DND-41 (cell line): Measurements from ENCODE around the gene PTMS.
A peak's percentile ranks its signal among the peaks of the same experiment; 100 is the strongest.

Experiments used
- ATAC-seq: fragments of 200-7000 bp; cut with Tn5 transposase; 3 replicates; pipeline ENCODE4 v1.9.1; 2021; ENCODE audit warnings: low read depth; ENCODE audit not compliant: insufficient read depth
- DNase-seq: peaks from one replicate; pipeline ENCODE4 v3.0.0-alpha.2; 2020
- H2AFZ ChIP-seq: 2 replicates; pipeline ENCODE4 v1.6.0; 2012; ENCODE audit warnings: low read depth, low read length
- H3K27ac ChIP-seq: 2 replicates; pipeline ENCODE4 v1.5.1; 2012; ENCODE audit warnings: low read length, inconsistent platforms
- H3K27me3 ChIP-seq: fragments of 200-600 bp; sonication (generic); 2 replicates; pipeline ENCODE4 v1.6.0; 2012; ENCODE audit warnings: low read length, mild to moderate bottlenecking, inconsistent platforms; ENCODE audit not compliant: insufficient read depth, poor library complexity
- H3K36me3 ChIP-seq: 2 replicates; pipeline ENCODE4 v1.5.1; 2012; ENCODE audit warnings: low read length, inconsistent platforms; ENCODE audit not compliant: insufficient read depth
- H3K4me1 ChIP-seq: 2 replicates; pipeline ENCODE4 v1.5.1; 2012; ENCODE audit warnings: mild to moderate bottlenecking, low read length; ENCODE audit not compliant: insufficient read depth
- H3K4me2 ChIP-seq: 2 replicates; pipeline ENCODE4 v1.6.0; 2012; ENCODE audit warnings: mild to moderate bottlenecking, moderate library complexity, low read length, inconsistent platforms; ENCODE audit not compliant: insufficient read depth
- H3K4me3 ChIP-seq, 2 experiments: fragments of 200-600 bp in 1 of 2; shearing (Covaris generic) in 1 of 2; 2 replicates each; pipeline ENCODE4 v1.5.1; 2012 to 2016; ENCODE audit warnings: inconsistent platforms in 2 of 2, low read length in 2 of 2, mild to moderate bottlenecking in 2 of 2, low read depth in 1 of 2, moderate library complexity in 1 of 2
- H3K79me2 ChIP-seq: 2 replicates; pipeline ENCODE4 v1.6.0; 2012; ENCODE audit warnings: low read length, inconsistent platforms; ENCODE audit not compliant: insufficient read depth
- H3K9ac ChIP-seq: 2 replicates; pipeline ENCODE4 v1.6.0; 2012; ENCODE audit warnings: low read depth, mild to moderate bottlenecking, inconsistent platforms, low read length, moderate library complexity
- H3K9me3 ChIP-seq: 2 replicates; pipeline ENCODE4 v1.5.1; 2012; ENCODE audit warnings: low read length, moderate library complexity, mild to moderate bottlenecking, inconsistent platforms; ENCODE audit not compliant: insufficient read depth, severe bottlenecking
- H4K20me1 ChIP-seq: 2 replicates; pipeline ENCODE4 v1.6.0; 2012; ENCODE audit warnings: low read length; ENCODE audit not compliant: insufficient read depth
- EZH2 ChIP-seq: IDR thresholded peaks from 3 replicates; pipeline ENCODE4 v1.6.1; 2012; ENCODE audit warnings: borderline replicate concordance, low read depth, mild to moderate bottlenecking, moderate library complexity, low read length, inconsistent platforms; ENCODE audit not compliant: severe bottlenecking
- TF ChIP-seq, protein P1 (sequence below): IDR thresholded peaks from 2 replicates; pipeline ENCODE4 v1.5.1; 2012; ENCODE audit warnings: borderline replicate concordance, low read length, moderate library complexity, mild to moderate bottlenecking; ENCODE audit not compliant: poor library complexity, severe bottlenecking; ENCODE audit errors: extremely low read depth

The PTMS gene

DNA sequence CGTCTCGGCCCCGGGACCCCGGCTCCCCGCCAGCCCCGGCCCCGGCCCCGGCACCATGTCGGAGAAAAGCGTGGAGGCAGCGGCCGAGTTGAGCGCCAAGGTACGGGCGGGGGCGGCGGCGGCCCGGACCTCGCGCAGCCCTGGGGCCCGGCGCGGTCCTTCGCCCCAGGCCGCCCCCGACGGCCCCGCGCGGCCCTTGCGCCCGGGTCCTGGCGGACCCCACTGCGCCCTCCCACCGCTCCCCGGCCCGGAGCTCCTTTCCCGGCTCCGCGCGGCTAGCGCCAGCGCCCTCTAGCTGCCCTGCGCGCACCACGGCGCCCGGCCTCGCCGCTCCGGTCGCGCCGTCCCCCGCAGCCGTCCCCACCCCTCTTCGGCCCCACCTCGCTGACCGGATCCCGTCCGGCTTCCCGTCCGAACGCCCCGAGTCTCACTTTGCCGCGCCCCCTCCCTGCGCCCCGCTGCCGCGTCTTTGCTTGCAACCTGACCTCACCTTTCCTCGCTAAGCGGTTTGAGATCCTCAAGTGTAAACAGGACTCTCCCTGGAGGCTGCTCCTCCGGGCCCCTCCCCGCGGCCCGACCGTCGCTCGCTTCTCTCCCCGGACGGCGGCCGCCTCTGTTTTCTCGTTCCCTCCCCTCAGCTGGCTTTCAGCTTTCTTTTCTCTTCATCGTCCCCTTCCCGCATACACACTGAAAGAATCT, 637 bp downstream of the PTMS start:
- Histone ChIP-seq H3K27ac (no peak overlapping the region), H3K4me1 (peaks cover 30% of the 10 kb centered on the region), H3K79me2 (no peaks in the 10 kb centered on the region), H3K4me2 (peak overlapping the region; percentile 88), H3K36me3 (no peaks in the 10 kb centered on the region), H2AFZ (peak overlapping the region; percentile 80), H3K4me3 (peak overlapping the region; percentile 24 to 62; a peak in 3 of 4 replicates), H3K9ac (peak overlapping the region; percentile 61), H3K9me3 (no peaks in the 10 kb centered on the region), H3K27me3 (peaks cover 58% of the 10 kb centered on the region), H4K20me1 (peaks cover 11% of the 10 kb centered on the region)
- DNase-seq (peak; percentile 48), ATAC-seq (peak; percentile 74)
- TF ChIP-seq, protein P1, sequence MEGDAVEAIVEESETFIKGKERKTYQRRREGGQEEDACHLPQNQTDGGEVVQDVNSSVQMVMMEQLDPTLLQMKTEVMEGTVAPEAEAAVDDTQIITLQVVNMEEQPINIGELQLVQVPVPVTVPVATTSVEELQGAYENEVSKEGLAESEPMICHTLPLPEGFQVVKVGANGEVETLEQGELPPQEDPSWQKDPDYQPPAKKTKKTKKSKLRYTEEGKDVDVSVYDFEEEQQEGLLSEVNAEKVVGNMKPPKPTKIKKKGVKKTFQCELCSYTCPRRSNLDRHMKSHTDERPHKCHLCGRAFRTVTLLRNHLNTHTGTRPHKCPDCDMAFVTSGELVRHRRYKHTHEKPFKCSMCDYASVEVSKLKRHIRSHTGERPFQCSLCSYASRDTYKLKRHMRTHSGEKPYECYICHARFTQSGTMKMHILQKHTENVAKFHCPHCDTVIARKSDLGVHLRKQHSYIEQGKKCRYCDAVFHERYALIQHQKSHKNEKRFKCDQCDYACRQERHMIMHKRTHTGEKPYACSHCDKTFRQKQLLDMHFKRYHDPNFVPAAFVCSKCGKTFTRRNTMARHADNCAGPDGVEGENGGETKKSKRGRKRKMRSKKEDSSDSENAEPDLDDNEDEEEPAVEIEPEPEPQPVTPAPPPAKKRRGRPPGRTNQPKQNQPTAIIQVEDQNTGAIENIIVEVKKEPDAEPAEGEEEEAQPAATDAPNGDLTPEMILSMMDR: peak; percentile 72
- TF ChIP-seq EZH2: peak; percentile 82

DNA sequence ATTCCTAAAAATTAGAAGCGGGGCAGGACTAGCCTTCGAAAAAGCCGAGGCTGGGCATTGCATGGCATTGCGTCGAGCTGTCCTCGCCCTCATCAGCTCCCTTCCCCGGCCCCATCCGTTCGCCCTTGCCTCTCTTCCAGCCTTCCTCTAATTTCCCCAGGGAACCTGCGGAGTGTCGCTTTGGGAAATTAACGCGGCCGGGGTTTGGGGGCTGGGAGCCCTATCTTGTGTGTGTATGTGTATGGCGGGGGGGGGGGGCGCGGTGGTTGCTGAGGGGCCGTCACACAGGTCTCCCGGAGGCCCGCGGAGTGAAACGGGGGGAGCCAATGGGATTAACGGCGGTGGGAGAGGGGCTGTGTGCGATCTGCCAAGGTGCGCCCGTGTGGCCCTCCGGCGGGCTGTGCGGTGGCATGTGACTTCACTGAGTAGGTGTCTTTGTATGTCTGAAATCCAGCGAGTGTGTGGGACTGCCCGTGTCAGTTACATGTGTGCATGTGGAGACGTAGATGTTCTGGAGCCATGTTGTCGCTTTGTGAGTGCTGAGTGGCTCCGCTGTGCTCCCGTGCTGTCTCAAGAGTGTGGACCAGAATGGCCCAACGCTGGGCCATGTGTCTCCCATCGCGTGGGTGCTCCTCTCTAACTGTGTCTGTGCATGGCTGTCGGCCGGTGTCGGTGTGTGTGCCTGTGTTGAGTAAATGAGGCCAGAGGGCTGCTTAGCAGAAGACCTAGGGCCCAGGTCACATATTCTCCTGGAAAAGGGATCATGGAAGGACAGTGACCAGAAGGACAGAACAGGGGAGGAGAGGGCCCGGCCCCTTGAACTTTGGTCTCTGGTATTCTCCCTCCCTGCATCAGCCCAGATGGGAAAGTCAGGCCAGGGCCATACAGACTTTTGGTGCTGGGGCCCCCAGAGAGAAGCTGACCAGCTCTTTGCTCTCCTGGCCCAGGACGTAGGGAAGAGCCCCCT, 1.5 kb downstream of the PTMS start:
- DNase-seq: no peak
- Histone ChIP-seq H4K20me1 (peaks cover 11% of the 10 kb centered on the region), H3K9ac (peak overlapping the region; percentile 61), H3K9me3 (no peaks in the 10 kb centered on the region), H3K4me1 (peaks cover 30% of the 10 kb centered on the region), H3K79me2 (no peaks in the 10 kb centered on the region), H2AFZ (peak overlapping the region; percentile 80; the same call in 1 of the 2 replicates), H3K27ac (no peak overlapping the region), H3K36me3 (no peaks in the 10 kb centered on the region), H3K27me3 (peaks cover 55% of the 10 kb centered on the region), H3K4me3 (peak overlapping the region; percentile 24 to 62; a peak in 3 of 4 replicates), H3K4me2 (peak overlapping the region; percentile 88)
- no peak for ATAC-seq
- TF ChIP-seq, protein P1: no peak
- TF ChIP-seq EZH2: peak; percentile 2

DNA sequence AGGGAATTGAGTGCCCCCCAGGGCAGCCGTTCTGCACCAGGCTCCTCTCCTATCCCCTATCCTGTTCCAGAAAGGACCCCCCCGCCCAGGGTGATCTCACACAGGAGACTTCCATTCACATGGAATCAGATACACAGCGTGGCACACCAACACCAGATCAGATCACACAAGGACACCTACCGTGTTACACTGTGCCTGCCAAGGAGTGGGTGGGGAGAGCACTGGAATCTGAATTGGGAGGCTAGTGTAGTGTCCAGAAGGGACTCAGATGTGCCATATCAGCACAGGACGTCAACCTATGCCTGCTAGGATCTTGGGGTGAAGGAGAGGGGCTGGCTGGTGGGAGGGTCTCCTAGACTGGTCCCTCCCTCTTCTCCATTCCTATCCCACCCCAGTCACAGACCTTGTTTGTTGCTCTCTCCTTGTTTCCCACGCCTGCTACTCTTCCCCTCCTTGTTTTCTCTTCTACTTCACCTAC, 2.3 kb downstream of the PTMS start:
- no peaks in the 10 kb centered on the region for H3K36me3 ChIP-seq
- ATAC-seq (no peak), DNase-seq (no peak)
- H3K4me3 ChIP-seq: no peak overlapping the region
- no peak overlapping the region for H3K27ac ChIP-seq
- no peak overlapping the region for H3K4me2 ChIP-seq
- H2AFZ ChIP-seq: no peak overlapping the region
- H3K4me1 ChIP-seq: peaks cover 30% of the 10 kb centered on the region
- no peak for TF ChIP-seq EZH2
- TF ChIP-seq, protein P1: no peak
- H3K9me3 ChIP-seq: no peaks in the 10 kb centered on the region
- H3K27me3 ChIP-seq: peaks cover 51% of the 10 kb centered on the region
- peaks cover 11% of the 10 kb centered on the region for H4K20me1 ChIP-seq
- no peaks in the 10 kb centered on the region for H3K79me2 ChIP-seq
- H3K9ac ChIP-seq: no peak overlapping the region
